GM12801 (cell line): ENCODE data around the gene SAGE1.

Experiments used
- TF ChIP-seq, protein P1 (sequence below): IDR thresholded peaks from one replicate; pipeline ENCODE4 v1.5.1; 2011; ENCODE audit warnings: control low read depth; ENCODE audit not compliant: insufficient read length; ENCODE audit errors: extremely low read depth

SAGE1 gene

DNA sequence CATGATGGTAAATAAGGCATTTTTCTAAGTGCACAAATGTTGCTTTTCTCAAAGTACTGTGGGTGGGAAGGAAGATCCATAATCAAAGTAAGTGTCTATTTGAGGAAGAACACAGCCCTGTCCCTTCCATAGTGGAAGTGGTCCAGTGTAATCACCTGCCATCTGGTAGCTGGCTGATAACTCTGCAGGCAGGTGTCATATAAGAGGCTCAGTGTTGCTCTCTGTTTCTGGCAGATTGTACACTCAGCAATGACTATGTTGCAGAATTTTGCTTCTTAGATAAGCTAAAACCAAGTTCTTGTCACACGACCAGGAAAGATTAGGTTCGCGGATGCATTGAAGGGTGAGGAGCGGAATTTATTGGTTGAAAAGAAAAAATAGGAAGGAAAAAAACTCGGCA is 20.9 kb downstream of the SAGE1 start:
- TF ChIP-seq, protein P1, sequence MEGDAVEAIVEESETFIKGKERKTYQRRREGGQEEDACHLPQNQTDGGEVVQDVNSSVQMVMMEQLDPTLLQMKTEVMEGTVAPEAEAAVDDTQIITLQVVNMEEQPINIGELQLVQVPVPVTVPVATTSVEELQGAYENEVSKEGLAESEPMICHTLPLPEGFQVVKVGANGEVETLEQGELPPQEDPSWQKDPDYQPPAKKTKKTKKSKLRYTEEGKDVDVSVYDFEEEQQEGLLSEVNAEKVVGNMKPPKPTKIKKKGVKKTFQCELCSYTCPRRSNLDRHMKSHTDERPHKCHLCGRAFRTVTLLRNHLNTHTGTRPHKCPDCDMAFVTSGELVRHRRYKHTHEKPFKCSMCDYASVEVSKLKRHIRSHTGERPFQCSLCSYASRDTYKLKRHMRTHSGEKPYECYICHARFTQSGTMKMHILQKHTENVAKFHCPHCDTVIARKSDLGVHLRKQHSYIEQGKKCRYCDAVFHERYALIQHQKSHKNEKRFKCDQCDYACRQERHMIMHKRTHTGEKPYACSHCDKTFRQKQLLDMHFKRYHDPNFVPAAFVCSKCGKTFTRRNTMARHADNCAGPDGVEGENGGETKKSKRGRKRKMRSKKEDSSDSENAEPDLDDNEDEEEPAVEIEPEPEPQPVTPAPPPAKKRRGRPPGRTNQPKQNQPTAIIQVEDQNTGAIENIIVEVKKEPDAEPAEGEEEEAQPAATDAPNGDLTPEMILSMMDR, result no peak

DNA sequence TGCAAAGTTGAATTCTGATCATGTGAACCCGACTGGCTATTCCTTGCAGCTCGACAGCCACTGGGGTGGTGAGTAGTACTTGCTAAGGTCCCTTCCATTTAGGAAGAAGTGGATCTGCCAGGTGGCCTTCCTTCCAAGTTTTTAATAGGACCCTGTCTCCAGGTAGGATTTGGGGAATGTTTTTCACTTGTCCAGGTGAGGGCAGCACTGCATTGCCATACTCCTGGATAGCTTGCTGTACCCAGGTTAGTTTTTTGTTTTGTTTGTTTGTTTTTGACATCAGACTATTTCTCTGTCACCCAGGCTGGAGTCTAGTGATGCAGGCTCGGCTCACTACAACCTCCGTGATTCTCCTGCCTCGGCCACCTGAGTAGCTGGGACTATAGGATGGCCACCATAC is 29.8 kb downstream of the SAGE1 start:
- TF ChIP-seq, protein P1, result no peak

DNA sequence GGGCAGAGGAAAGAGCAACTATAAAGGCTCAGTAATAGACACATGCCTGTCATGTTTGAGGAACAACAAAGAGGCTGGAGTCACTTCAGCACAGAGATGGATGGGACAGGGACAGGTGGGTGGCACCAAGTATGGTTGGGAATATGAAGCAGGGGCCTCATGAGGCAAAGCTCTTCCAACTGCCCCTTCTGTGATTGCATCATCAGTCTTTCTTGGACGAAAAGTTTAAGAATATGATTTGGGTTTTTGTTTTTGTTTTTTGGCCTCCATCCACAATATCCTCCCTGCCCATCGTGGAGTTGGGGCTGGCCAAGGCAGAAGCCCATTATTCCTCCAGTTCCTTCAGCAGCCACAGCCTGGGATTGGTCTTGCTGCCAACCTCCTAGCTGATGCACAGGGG is 34.4 kb downstream of the SAGE1 start:
- TF ChIP-seq, protein P1, result no peak

DNA sequence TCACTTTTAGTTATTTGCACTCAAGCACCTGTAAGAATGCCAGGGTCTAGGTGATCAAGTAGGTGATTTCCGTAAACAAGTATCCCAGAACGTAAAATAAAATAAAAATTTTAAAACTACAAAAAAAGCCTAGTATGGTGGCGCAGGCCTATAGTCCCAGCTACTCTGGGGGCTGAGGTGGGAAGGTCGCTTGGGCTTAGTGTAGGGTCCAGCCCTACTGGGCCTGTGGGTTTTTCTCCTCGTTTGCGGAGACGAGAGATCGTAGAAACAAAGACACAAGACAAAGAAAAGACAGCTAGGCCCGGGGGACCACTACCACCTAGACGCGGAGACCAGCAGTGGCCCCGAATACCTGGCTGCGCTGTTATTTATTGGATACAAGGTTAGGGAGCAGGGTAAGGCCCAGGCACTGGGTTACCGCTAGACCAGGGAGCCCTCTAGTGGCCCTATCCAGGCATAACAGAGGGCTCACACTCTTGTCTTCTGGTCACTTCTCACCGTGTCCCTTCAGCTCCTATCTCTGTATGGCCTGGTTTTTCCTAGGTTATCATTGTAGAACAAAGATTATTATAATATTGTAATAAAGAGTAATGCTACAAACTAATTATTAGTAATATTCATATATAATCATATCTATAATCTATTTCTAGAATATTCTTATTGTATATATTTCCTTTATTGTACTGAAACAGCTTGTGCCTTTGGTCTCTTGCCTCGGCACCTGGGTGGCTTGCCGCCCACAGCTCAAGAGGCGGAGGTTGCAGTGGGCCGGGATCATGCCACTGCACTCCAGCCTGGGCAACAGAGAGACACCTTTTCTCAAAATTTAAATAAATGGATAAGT is 38.4 kb downstream of the SAGE1 start:
- TF ChIP-seq, protein P1, result no peak

DNA sequence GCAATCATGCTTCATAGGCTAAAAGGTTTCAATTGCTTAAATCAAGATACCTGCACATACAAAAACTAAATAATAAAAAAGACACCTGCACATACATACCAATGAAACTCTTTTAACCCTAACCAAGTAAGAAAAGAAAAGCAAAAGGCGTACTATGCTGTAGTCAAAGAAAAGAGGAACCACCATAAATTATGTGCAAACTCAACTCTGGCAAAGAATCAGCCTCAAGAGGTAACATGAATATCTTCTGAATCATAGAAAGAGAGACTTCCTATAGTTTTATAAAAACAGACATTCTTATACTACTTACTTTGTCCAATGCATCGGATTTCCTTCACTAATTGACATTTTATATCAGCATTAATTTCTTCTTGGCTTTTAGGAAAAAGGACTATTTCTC is 51.0 kb downstream of the SAGE1 start:
- TF ChIP-seq, protein P1, result no peak

DNA sequence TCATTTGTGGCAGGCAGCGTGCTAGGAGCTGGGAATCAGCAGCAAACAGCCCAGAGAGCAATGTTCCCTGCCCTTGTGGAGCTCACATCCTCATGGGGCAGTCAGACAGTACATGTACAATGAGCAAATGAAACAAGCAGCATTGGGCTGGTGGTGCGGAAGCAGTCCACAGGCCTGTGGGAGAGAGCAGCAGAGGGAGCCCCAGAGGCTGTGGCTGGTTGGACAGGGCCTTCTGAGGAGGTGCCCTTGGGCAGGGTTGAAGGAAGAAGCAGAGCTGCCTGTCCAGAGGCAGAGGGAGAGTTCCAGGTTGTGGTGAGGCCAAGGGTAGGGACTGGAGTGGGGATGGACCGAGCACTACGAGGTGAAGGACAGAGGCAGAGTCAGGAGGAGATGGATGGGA is 57.8 kb downstream of the SAGE1 start:
- TF ChIP-seq, protein P1, result no peak
